ENCODE results near the gene HSPA4.

- TF ChIP-seq EZH2 (optimal IDR thresholded peaks at IDR 0.05; ENCODE audit: low read depth, low read length) (no peak), CTCF (IDR thresholded peaks at IDR 0.05; ENCODE audit: low read length) (no peak)
Observed at GRCh38 chr5:133120156-133120750, 68.4 kb downstream of the HSPA4 start.

Measured in MM.1S (cell line).